Myocyte (in vitro differentiated cells): ENCODE results near the gene MCRIP2. TPM values are rescaled to one million over a fixed set of nuclear protein-coding genes. Genes with fewer than 3 reads are reported as not detected.

Experiments used
- DNase-seq: peaks from one replicate; pipeline ENCODE4 v3.0.0-alpha.2; 2012; ENCODE audit warnings: low read depth
- total RNA-seq: library from RNA; depleted of rRNA; stranded (reverse); fragments of >200 nt; gene quantifications from 2 replicates; pipeline ENCODE4 v1.2.3, GENCODE V29; 2014

The MCRIP2 gene
- total RNA-seq, 1 donor from 2014 or later, result 61.2 TPM

DNA sequence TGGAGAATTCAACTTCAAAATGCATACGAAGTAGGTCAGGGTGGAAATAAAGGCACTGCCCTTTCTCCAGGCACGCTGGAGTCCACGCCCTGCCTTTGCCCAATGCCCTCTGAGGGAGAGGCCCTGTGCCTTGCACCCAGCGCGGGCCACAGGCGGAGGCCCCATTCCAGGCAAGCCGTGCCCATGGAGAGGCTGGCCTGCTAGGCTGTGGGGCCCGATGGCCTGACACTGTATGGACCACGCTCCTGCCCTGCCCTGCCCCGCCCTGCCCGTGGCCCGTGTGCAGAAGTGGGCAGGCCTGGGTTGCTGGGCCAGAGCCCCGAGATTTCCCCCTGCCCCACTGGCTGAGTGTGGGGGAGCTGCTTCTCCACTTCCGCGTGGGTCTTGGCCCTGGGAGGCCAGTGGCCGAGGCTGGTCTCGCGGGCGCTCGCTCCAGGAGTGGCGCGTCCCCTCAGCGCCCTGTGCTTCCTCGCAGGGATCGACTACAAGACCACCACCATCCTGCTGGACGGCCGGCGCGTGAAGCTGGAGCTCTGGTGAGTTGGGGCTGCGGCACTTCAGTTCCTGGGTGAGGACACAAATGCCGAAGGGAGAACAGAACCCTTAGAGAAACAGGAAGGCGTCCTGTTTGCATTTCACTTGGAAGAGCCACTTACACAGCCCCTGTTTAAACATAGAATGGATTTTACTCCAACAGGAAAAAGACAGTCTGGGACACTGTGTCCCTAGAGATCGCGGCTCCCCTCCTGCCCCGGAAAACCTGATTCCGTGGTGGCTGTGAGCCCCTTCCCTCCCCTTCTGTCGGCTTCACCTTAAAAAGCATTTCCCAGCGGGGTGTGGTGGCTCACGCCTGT is 24.7 kb upstream of the MCRIP2 start:
- no peak for DNase-seq

DNA sequence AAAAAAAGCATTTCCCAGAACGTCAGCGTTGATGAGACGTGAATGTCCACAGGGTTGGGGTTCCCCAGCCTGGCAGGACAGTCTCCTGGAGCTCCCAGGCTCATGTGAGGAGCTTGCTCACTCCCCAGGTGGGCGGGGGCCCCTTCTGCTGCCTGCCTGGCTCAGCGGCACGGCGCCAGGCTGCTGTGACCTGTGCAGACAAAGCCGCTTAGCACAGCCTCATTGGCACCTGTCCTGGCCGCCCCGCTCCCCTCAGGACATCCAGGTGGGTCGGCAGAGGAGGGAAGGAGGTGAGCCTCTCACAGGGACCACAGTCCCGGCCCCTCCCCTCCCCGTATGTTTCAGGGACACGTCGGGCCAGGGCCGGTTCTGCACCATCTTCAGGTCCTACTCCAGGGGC is 23.8 kb upstream of the MCRIP2 start:
- DNase-seq, result no peak

DNA sequence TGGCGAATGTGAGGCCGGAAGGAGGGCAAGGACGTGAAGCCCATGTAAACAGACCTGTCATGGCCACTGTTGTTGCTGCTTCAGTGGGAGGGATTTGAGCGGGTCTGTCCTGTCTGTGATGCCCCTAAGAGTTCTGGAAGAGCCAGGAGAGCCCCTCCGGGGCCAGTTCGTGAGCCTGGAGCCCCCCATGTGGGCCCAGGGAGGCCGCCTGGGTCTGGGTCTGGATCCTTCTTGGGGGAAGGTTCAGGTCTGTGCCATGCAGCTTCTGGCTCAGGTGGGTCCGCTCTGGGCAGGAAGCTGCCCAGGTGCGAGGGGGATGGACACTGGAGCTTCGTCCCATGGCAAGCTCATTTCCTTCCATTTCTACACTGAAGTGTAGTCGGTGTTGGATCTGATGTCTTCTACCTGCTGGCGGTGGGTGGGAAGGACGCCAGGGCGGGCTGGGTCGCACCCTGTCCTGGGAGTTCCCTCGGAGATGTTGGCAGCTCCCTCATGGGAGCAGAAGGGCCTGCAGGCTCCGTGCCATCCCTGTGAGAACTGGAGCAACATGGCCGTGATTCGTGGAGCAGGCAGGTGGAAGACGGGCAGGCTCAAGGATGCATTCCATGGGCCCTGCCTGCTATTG is 22.0 kb upstream of the MCRIP2 start:
- no peak for DNase-seq

DNA sequence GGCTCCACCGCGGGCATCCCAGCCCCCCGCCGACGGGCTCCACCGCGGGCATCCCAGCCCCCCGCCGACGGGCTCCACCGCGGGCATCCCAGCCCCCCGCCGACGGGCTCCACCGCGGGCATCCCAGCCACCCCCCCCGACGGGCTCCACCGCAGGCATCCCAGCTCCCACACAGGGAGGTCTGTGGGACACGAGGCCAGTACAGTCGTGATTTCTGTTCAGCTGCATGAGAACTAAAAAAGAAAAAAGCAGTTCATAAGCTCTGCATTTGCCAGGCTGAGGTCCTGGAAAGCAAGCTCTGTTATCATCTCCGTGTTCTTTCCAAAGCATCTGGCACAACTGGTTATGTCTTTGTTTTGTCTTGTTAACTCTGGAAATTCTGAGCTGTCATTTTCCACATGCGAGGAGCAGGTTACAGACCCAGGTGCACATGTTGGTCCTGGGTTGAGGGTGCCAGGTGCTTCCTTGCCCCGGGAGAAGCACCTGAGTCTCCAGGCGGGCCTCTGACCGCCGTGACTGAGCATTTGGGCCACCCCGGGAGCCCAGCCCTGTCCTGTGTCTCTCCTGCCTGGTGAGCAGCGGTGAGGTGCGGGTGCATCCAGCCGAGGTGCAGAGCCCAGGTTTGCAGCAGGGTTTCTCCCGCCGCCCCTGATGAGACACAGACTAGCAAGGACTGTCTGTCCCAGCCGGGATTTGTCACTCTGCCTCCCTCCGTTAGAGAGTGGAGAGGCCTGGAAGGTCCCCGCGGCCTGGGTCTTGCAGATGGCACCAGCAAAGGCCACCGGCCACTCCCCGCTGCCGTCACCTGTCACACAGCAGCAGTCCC is 20.7 kb upstream of the MCRIP2 start:
- no peak for DNase-seq

DNA sequence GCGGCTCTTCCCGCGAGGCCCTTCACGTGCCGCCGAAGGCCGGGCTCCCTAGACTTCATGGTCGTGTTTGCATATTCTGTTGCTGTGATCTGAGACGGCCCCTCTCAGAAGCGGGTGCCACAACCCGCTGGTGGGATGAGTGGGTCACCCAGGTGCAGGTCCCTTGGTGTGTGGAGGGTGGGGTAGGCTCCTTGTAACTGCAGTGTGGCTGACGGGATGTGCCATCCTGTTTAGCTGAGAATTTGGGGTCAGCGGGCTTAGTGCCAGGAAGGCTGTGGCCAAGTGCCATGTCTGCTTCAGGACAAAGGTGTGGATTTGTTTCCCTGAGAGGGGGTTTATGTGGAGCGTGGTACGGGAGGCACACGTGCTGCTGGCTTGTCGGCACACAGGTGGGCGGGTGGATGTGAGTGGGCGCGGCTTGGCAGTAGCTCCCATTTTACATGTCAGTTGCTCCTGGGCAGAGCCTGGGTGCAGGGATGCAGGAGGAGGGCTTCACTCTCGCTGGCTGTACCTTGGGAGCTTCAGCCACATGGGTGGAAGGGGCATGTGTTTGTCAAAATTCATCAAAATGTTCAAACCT is 20.0 kb upstream of the MCRIP2 start:
- no peak for DNase-seq

DNA sequence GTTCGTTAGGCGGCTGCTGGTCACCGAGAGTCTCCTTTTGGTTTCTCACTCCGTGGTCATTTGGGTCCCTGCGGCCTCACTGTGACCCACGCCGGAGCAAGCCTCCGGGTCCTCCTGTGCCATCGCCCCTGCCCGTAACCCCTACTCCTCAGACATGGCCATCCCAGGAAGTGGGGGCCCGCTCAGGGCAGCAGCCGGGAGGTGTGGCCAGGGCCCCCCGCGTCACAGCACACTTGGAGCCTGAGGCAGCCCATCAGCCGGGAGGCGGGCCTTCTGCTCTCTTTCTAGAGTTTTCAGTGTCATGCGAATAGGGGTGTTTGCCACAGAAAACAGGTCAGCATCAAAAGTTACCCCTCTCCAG is 18.7 kb upstream of the MCRIP2 start:
- no peak for DNase-seq

DNA sequence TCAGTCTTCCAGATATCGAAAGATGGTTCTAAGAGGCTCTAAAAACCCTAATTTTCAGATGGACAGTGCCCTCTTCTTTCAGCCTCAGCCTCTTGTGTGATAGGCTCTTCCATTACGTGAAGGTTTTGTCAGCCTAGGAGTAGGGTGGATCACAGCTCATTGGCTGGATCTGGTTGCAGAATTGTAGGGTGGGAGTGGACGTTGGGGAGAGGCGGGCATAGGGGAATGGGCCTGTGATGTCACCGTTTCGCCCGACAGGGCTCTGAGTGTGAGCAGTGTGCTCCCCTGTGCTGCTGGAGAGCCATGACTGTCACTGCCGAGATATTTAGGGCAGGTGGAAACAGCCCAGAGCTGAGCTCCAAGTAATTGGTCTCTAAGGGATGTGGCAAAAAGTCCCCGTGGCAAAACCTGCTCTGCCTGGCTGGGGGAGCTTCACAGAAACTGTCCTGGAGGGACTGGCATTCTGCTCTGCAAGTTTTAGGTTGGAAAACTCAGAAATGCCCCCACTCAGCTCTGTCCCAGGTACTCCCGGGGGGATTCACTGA is 17.0 kb upstream of the MCRIP2 start:
- peak; percentile 14 for DNase-seq

DNA sequence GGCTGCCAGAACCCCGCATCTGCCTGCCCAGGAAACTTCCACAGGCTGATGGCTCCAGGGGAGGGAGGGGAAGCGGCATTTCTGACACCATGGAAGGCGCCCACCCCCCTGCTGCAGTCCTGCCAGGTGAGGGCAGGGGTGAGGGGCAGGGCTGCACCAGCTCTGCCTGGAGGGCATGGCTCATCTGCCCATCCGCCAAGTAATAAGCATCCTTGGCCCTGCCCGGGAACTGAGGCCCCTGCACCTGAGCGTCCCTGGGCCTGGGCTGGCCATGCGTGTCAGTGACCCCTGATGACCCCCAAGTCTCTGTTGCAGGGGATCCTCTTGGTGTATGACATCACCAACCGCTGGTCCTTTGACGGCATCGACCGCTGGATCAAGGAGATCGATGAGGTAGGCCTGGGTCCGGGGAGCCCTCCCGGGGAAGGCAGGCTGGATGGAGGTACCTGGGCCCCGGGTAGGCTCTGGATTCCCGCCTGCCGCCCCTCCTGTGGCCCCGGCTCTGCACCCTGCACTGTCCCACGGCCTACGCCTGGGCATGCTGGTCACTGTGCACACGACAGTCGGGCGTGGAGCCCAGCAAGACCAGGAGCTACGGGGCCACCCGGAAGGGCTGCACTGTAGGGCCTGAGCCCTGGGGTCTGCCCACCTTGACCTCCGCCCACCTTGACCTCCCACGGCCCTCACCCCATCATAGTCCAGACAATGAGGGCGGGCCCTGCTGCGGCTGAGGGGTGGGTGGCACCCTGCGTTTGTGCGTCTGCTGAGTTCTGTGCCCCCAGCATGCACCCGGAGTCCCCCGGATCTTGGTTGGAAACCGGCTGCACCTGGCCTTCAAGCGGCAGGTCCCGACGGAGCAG is 16.3 kb upstream of the MCRIP2 start:
- no peak for DNase-seq

DNA sequence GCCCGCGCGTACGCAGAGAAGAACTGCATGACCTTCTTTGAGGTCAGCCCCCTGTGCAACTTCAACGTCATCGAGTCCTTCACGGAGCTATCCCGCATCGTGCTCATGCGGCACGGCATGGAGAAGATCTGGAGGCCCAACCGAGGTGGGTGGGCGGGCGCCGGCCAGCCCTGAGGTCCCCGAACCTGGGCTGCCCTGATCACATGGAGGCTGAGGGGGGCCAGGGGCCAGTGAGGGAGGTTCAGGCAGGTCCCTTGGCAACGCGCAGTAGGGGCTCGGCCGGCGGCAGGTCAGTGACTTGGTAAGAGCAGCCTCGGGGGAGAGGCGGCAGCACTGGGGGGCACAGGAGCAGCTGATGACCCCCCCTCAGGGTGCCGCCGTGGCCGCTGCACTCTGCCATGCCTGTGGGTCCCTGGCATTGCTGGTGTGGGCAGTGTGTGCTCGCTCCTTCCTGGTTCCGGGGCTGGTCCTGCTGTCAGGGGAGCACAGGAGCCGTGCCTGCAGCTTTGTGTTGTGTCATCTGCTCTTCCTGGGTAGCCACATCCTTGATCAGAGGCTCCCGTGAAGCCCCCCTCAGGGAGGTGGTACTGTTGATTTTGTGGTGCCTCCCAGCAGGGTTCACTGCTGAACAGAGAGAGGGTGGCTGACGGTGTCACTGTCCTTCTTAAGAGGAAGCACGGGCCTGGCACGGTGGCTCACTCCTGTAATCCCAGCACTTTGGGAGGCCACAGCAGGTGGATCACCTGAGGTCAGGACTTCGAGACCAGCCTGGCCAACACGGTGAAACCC is 15.5 kb upstream of the MCRIP2 start:
- DNase-seq, result no peak

DNA sequence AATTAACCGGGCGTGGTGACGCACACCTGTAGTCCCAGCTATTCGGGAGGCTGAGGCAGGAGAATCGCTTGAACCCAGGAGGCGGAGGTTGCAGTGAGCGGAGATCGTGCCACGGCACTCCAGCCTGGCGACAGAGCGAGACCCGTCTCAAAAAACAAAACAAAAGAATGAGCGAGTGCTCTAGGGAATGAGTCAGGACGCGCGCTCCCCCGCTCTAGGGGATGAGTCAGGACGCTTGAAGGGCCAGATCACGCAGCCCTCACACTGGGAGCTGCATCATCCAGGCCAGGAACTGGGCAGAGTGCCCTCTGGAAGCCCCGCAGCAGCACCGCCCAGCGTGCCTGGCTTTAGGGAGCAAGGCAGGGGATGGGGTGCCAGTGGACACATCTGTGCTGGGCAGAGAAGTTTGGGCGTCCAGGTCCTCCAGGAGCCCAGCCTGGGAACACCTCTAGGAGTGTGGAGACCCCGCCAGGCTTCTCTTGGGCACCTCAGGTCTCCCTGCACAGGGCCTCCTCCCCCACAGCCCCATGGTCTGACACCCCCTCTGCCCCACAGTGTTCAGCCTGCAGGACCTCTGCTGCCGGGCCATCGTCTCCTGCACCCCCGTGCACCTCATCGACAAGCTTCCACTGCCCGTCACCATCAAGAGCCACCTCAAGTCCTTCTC is 14.7 kb upstream of the MCRIP2 start:
- DNase-seq, result peak; percentile 97

DNA sequence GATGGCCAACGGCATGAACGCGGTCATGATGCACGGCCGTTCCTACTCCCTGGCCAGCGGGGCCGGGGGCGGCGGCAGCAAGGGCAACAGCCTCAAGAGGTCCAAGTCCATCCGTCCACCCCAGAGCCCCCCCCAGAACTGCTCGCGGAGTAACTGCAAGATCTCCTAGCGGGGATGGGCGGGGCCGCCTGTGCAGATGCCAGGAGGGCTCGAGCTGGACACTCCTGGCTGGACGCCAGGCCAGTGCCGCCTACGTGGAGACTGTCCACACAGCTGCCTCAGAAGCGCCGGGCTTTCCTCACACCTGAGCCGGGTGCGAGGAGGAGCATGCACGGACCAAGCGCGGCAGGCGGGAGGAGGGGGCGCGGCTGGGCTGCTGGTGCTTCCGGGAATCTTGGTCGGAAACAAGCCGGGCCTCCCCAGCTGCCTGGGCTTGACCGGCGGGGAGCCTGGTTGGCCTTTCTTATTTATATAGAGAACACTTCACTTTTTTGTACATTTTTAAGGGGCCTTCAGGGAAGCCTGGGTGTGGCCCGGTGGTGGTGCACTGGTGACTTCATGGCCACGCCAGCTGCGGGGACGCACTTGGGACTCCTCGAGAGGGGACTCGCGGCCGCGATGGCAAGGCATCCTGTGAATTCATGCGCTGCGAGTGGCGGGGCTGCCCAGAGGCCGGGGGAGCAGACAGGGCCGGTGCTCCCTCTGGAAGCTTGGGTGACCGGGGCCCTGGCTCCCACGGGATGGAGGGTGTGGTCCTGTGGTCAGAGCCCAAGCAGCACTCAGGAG is 14.0 kb upstream of the MCRIP2 start:
- peak; percentile 72 for DNase-seq

DNA sequence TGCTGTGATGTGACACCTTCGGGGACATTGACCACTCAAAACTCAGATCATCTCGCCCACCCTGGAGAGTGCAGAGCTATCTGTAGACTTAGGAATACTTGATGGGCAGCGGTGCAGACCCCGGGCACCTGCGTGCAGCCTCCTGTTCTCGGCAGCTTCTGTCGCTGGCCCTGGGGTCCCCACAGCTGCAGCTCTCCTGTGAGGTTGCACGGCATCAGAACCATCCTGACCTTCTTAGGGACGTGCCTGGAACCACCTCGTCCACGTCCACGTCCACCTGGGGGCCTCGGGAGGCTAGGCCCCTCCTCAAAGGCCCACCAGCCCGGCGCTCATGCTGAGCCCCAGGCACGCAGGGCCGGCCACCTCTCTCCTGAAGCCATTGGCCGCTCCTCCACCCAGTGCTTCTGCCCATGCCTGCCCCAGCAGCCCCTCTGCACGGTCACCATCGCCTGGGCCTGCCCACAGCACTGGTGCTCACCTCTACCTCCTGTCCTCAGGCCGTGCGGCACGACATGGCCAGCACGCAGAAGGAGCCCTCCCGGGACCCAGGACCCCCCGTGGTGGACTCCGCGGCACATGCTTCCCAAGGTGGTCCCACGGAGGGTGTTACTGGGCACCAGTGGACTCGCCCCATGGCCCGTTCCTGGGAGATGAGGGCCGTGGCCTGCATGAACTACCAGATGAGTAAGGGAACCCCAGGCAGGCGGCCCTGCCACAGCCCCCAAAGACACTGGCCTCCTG is 13.1 kb upstream of the MCRIP2 start:
- DNase-seq, result no peak

DNA sequence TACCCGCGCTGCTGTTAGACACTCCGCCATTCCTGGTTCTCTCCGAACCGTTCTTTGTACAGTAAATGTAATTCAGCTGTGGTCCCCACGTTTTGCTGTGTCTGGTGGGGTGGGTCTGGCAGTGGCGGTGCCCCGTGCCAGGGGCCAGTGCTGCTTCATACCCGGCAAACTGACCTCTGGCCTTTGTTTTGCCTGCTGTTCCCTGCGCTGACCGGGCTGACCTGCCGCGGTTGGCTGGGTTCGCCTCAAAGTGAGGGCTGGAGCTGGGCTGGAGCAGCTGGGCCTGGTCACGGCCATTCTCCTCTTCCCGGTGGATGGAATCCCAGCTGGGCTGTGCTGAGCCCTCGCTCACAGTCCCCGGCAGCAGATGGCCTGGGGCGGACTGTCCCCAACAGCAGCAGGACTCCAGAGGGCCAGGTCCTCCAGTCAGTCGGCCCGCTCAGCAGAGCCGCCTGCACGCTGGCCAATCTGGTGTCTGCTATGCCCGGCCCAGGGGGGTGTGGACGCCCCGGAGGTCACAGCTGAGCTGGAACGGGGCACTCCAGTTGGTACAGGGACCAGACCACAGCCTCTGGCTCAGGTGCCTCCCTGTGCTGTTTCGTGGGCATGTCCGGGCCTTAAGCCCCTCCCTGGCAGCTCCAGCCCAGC is 12.3 kb upstream of the MCRIP2 start:
- DNase-seq, result peak; percentile 80

DNA sequence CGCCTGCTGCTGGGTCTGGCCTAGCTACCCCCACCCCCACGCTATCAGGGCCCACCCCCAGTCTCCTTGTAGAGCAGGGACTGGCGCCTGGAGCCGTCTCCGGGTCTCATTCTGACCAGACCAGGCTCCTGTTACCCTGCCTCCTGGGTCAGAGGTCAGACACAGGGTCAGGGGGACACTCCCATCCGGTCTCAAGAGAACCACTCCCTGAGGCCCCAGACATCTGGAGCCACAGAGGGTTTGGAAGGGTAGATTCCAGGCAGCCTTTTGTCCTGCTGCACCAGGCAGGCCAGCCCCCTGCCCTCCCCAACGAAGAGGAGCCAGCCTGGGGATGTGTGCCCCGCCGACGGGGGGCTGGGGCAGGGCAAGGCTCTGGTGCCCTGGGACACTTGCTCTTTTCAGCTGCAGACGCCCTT is 11.8 kb upstream of the MCRIP2 start:
- no peak for DNase-seq

DNA sequence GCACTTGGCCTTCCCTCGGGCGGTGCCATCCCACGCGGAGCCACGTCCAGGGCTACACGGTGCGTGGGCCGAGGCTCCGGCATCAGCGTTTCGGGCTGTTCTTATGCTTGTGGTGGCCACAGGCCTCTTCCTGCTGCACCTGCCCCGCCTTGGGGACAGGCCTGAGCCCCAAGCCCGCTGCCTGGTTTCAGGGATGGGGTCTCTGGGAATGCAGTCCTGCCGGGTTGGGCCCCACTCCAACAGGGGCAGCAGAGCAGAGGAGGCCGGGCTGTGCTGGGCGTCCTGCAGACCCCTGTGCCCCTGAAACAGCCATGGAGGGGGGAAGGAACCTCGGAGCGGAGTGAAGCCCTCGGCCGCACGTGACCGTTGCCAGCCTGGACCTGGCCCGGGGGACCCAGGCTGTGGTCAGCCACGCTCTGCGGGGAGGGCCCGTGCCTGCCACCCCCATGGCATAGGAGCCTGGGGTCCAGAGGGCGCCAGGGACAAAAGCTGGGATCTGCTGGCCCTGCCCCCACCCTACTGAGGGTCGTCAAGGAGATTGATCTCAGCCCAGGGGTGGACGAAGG is 11.3 kb upstream of the MCRIP2 start:
- DNase-seq, result no peak

DNA sequence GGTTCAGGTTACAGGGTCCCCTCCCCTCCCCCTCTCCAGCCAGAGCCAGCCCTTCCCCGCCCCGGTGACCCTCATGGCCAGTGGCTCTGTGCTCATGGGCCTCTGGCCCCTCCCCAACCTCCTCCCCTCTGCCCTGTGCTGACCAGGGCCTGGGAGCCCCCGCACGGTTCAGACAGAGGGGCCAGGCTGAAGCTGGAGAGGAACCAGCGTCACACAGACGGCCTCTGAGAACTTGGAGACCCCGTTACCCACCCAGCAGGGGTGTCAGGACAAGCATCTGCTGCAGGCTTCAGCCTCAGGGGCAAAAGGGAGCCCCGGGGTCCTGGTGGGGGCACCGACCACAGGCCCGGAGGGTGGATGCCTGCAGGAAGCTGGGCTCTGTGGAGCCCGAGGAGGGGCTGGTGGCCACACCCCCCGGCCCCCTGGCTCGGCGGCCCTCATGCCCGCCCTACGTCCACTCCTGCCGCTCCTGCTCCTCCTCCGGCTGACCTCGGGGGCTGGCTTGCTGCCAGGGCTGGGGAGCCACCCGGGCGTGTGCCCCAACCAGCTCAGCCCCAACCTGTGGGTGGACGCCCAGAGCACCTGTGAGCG is 10.7 kb upstream of the MCRIP2 start, which contains the start of gene WFIKKN1:
Gene WFIKKN1, plus strand, starts transcription at position 171 of the 591 bp plus-strand sequence. Its CDS starts 269 bp downstream, at position 440.
- no peak for DNase-seq
